ENCODE data around the gene LRTM1. TPM values are rescaled to one million over a fixed set of nuclear protein-coding genes. Genes with fewer than 3 reads are reported as not detected.

Gene LRTM1
- total and polyA plus RNA-seq, 2 experiments from 2014 or later: not detected

DNA sequence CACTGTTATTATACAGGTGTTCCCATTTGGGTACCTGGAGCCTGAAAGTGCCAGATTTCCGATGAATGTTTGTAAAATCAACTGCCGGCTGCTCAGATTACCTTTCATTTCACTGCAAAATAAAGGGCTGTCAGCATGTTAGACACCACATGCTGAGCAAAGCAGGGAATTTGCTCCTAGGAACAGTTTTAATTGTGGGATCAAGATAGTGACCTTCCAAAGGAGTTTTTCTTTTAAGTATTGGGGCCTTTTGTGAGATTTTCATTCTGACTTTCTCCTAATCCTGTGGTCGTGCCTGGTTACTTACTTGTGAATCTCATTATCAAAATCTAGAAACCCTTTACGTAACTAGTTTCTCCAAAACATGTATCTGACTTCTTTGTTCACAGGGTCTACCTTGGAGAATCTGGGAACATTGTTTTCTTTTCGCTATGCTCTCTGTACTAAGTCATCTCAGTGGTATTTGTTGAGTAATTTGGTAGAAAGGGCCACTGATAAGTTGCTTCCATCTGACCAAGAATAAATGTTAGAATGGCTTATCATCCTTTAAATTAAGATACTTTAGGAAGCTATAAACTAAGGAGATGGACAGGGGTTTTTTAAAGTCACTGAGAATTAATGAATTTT is 40.8 kb upstream of the LRTM1 start:
- Histone ChIP-seq H3F3A (ENCODE audit: insufficient read depth) (peaks cover 43% of the 10 kb centered on the region), H3K27me3 (replicated peaks; ENCODE audit: insufficient read depth) (no peaks in the 10 kb centered on the region), H3K9me3 (ENCODE audit: low read depth) (no peaks in the 10 kb centered on the region), H3K9ac (peak overlapping the region; percentile 3; the same call in 1 of the 2 replicates), H3K79me2 (ENCODE audit: insufficient read depth) (no peaks in the 10 kb centered on the region), H2AFZ (no peak overlapping the region), H3K4me1 (ENCODE audit: insufficient read depth) (peaks cover 43% of the 10 kb centered on the region), H3K4me3 (no peak overlapping the region), H3K9me2 (ENCODE audit: insufficient read depth) (no peaks in the 10 kb centered on the region), H3K27ac (peak overlapping the region; percentile 32), H3K4me2 (ENCODE audit: unreplicated experiment) (peak overlapping the region; percentile 30), H3K36me3 (ENCODE audit: low read depth) (no peaks in the 10 kb centered on the region), H4K20me1 (ENCODE audit: insufficient read depth) (no peaks in the 10 kb centered on the region)
- TF ChIP-seq EZH2 (IDR thresholded peaks at IDR 0.05; ENCODE audit: insufficient read depth, poor library complexity, severe bottlenecking): no peak
- no peak for TF ChIP-seq EZH2phosphoT487 (IDR thresholded peaks at IDR 0.05; ENCODE audit: insufficient read depth, low read depth)
- in situ Hi-C loops (cut with MboI): no loop called here
- DNase-seq: peak; percentile 66
- WGBS, 2 experiments (ENCODE audit: low coverage in 1 of 2, low lambda C conversion rate in 2 of 2, missing lambda C conversion rate in 2 of 2): 70 to 75% methylated on average over 5 of the region's 5 CpGs

DNA sequence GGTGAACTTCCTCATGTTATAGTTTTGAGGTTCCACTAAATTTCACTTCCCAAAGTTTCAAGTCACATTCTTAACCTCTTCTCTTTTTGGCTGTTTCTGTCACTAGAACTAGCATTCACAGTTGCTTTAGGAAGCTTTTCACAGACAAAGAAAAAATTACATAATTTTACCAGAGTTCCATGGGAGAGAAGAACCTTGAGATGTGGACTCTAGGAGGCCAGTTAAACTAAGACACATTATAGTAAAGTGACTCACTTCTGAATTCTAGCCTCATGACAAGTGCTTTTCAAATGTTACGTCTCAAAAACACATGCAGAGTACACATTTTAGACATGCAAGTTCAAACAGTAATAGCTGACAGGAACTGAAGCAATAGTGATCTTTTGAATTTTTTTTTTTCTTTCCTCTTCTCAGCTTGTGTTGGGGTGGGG is 39.9 kb upstream of the LRTM1 start:
- WGBS, 2 experiments (ENCODE audit: low coverage in 1 of 2, low lambda C conversion rate in 2 of 2, missing lambda C conversion rate in 2 of 2): 19 to 48% methylated on average over 1 of the region's 1 CpG
- H3K79me2 ChIP-seq (ENCODE audit: insufficient read depth): no peaks in the 10 kb centered on the region
- DNase-seq: peak; percentile 67

GRCh38 chr3:54966979-54967378 is 39.1 kb upstream of the LRTM1 start:
- WGBS, 2 experiments (ENCODE audit: low coverage in 1 of 2, low lambda C conversion rate in 2 of 2, missing lambda C conversion rate in 2 of 2): 92 to 93% methylated on average over 6 of the region's 6 CpGs
- Histone ChIP-seq H3K27me3 (replicated peaks; ENCODE audit: insufficient read depth) (no peaks in the 10 kb centered on the region), H4K20me1 (ENCODE audit: insufficient read depth) (no peaks in the 10 kb centered on the region), H2AFZ (no peak overlapping the region), H3F3A (ENCODE audit: insufficient read depth) (peaks cover 43% of the 10 kb centered on the region), H3K4me1 (ENCODE audit: insufficient read depth) (peaks cover 49% of the 10 kb centered on the region), H3K4me3 (no peak overlapping the region), H3K9me3 (ENCODE audit: low read depth) (no peaks in the 10 kb centered on the region), H3K9ac (no peak overlapping the region), H3K36me3 (ENCODE audit: low read depth) (no peaks in the 10 kb centered on the region), H3K9me2 (ENCODE audit: insufficient read depth) (no peaks in the 10 kb centered on the region), H3K79me2 (ENCODE audit: insufficient read depth) (no peaks in the 10 kb centered on the region), H3K27ac (no peak overlapping the region), H3K4me2 (ENCODE audit: unreplicated experiment) (no peak overlapping the region)
- in situ Hi-C loops (cut with MboI): no loop called here
- no peak for TF ChIP-seq EZH2phosphoT487 (IDR thresholded peaks at IDR 0.05; ENCODE audit: insufficient read depth, low read depth)
- no peak for TF ChIP-seq EZH2 (IDR thresholded peaks at IDR 0.05; ENCODE audit: insufficient read depth, poor library complexity, severe bottlenecking)
- DNase-seq: no peak

More for the DNA sequence above, 39.9 kb upstream of the LRTM1 start:
- H3K9me2 ChIP-seq (ENCODE audit: insufficient read depth): no peaks in the 10 kb centered on the region
- no peak overlapping the region for H2AFZ ChIP-seq
- peaks cover 43% of the 10 kb centered on the region for H3K4me1 ChIP-seq (ENCODE audit: insufficient read depth)
- H3K36me3 ChIP-seq (ENCODE audit: low read depth): no peaks in the 10 kb centered on the region
- H4K20me1 ChIP-seq (ENCODE audit: insufficient read depth): no peaks in the 10 kb centered on the region
- no peaks in the 10 kb centered on the region for H3K27me3 ChIP-seq (replicated peaks; ENCODE audit: insufficient read depth)
- in situ Hi-C loops (cut with MboI): no loop called here
- TF ChIP-seq EZH2 (IDR thresholded peaks at IDR 0.05; ENCODE audit: insufficient read depth, poor library complexity, severe bottlenecking) (no peak), EZH2phosphoT487 (IDR thresholded peaks at IDR 0.05; ENCODE audit: insufficient read depth, low read depth) (no peak)
- H3K4me3 ChIP-seq: no peak overlapping the region
- H3K9me3 ChIP-seq (ENCODE audit: low read depth): no peaks in the 10 kb centered on the region
- H3K27ac ChIP-seq: peak overlapping the region; percentile 32
- H3K9ac ChIP-seq: no peak overlapping the region
- H3K4me2 ChIP-seq (ENCODE audit: unreplicated experiment): no peak overlapping the region
- peaks cover 43% of the 10 kb centered on the region for H3F3A ChIP-seq (ENCODE audit: insufficient read depth)

DNA sequence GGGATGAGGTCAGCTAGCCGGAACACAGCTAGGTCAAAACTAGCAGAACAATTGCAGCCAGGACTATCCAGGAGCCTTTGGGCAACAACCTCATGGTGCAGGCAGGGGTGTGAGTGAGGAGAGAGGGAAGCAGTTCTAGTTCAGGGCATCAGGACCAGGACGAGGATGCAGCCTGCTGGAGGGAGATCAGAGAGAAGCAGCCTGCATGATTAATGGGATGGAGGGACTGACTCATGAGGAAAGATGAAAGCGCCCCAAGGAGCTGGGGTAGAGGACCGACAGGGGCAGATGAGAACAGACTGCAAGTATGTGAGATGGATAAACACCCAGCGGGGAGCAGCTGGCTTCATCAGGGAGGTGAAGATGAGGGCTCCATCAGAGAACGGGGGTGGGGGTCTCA is 37.9 kb upstream of the LRTM1 start:
- Histone ChIP-seq H3K4me2 (ENCODE audit: unreplicated experiment) (peak overlapping the region; percentile 29), H3K9me3 (ENCODE audit: low read depth) (no peaks in the 10 kb centered on the region), H4K20me1 (ENCODE audit: insufficient read depth) (no peaks in the 10 kb centered on the region), H3K79me2 (ENCODE audit: insufficient read depth) (no peaks in the 10 kb centered on the region), H2AFZ (no peak overlapping the region), H3K27ac (no peak overlapping the region), H3K4me1 (ENCODE audit: insufficient read depth) (peaks cover 50% of the 10 kb centered on the region), H3K9me2 (ENCODE audit: insufficient read depth) (no peaks in the 10 kb centered on the region), H3F3A (ENCODE audit: insufficient read depth) (peaks cover 52% of the 10 kb centered on the region), H3K36me3 (ENCODE audit: low read depth) (no peaks in the 10 kb centered on the region), H3K9ac (no peak overlapping the region), H3K27me3 (replicated peaks; ENCODE audit: insufficient read depth) (no peaks in the 10 kb centered on the region), H3K4me3 (no peak overlapping the region)
- TF ChIP-seq EZH2phosphoT487 (IDR thresholded peaks at IDR 0.05; ENCODE audit: insufficient read depth, low read depth) (no peak), EZH2 (IDR thresholded peaks at IDR 0.05; ENCODE audit: insufficient read depth, poor library complexity, severe bottlenecking) (no peak)
- in situ Hi-C loops (cut with MboI): no loop called here
- peak; percentile 83 for DNase-seq
- WGBS, 2 experiments (ENCODE audit: low coverage in 1 of 2, low lambda C conversion rate in 2 of 2, missing lambda C conversion rate in 2 of 2): 16 to 18% methylated on average over 6 of the region's 6 CpGs
